SK-N-SH (cell line): ENCODE data around the gene NECAB2. TPM values are rescaled to one million over a fixed set of nuclear protein-coding genes. Genes with fewer than 3 reads are reported as not detected.

Experiments
- CTCF ChIA-PET: fragments of 300-600, 350-600 bp; formaldehyde crosslinking; extraction: SDS; loops from one replicate; lab custom pipeline; 2021; lab: Yijun Ruan, JAX
- POLR2A ChIA-PET: fragments of 350-600 bp; sonication (Branson Sonifier 250); formaldehyde crosslinking; extraction: SDS; loops from one replicate; lab custom pipeline; 2020; ENCODE audit warnings: antibody characterized with exemption, inconsistent platforms; lab: Yijun Ruan, JAX
- DNase-seq: peaks from one replicate; pipeline ENCODE4 v3.0.0; 2012
- H2AFZ ChIP-seq: fragments of 200-600 bp; sonication (generic); 2 replicates; pipeline ENCODE4 v1.8.1; 2016; ENCODE audit warnings: antibody characterized with exemption, mild to moderate bottlenecking, low read depth
- H3F3A ChIP-seq: fragments of 200-600 bp; sonication (generic); replicated peaks from 2 replicates; pipeline ENCODE3; 2016; ENCODE audit warnings: antibody characterized with exemption, mild to moderate bottlenecking; ENCODE audit not compliant: insufficient read depth
- H3K27ac ChIP-seq, 2 experiments: fragments of 200-500 bp in 1 of 2; fragments of 200-600 bp in 1 of 2; sonication (Bioruptor generic) in 1 of 2; sonication (generic), shearing (Covaris generic) in 1 of 2; 2 replicates each; pipeline versions ENCODE4 v1.5.1 to v1.6.1; 2014 to 2016; ENCODE audit warnings: low read depth in 2 of 2, inconsistent platforms in 1 of 2, low read length in 1 of 2, mild to moderate bottlenecking in 1 of 2, mixed read lengths in 1 of 2
- H3K27me3 ChIP-seq: fragments of 200-600 bp; sonication (generic), shearing (Covaris generic); 2 replicates; pipeline ENCODE4 v1.6.1; 2016; ENCODE audit warnings: mixed run types; ENCODE audit not compliant: insufficient read depth
- H3K36me3 ChIP-seq, 2 experiments: fragments of 200-500 bp in 1 of 2; fragments of 200-600 bp in 1 of 2; sonication (Bioruptor generic) in 1 of 2; sonication (generic) in 1 of 2; replicated peaks in 1 of 2; 2 replicates each; pipeline versions ENCODE3 to v1.5.1; 2014 to 2016; ENCODE audit warnings: low read length in 1 of 2, mild to moderate bottlenecking in 1 of 2; ENCODE audit not compliant: insufficient read depth in 2 of 2, control insufficient read depth in 1 of 2
- H3K4me1 ChIP-seq, 2 experiments: fragments of 200-500 bp in 1 of 2; fragments of 200-600 bp in 1 of 2; sonication (Bioruptor generic) in 1 of 2; sonication (generic), shearing (Covaris generic) in 1 of 2; 2 replicates each; pipeline versions ENCODE4 v1.5.1 to v1.6.1; 2014 to 2016; ENCODE audit warnings: low read depth in 1 of 2, low read length in 1 of 2, mixed run types in 1 of 2; ENCODE audit not compliant: insufficient read depth in 2 of 2, control insufficient read depth in 1 of 2
- H3K4me2 ChIP-seq: fragments of 200-600 bp; sonication (generic), shearing (Covaris generic); 2 replicates; pipeline ENCODE4 v1.6.1; 2017; ENCODE audit warnings: mixed run types
- H3K4me3 ChIP-seq, 2 experiments: fragments of 200-500 bp in 1 of 2; fragments of 200-600 bp in 1 of 2; sonication (Bioruptor generic) in 1 of 2; sonication (generic), shearing (Covaris generic) in 1 of 2; 2 replicates each; pipeline versions ENCODE4 v1.5.1 to v1.8.1; 2014 to 2016; ENCODE audit warnings: low read depth in 2 of 2, inconsistent platforms in 1 of 2, low read length in 1 of 2, mild to moderate bottlenecking in 1 of 2, mixed read lengths in 1 of 2, moderate library complexity in 1 of 2
- H3K79me2 ChIP-seq: fragments of 200-600 bp; sonication (generic); 2 replicates; pipeline ENCODE4 v1.8.1; 2017; ENCODE audit warnings: mild to moderate bottlenecking; ENCODE audit not compliant: insufficient read depth
- H3K9ac ChIP-seq: fragments of 200-600 bp; sonication (generic); 2 replicates; pipeline ENCODE4 v1.6.1; 2017; ENCODE audit warnings: mixed run types
- H3K9me2 ChIP-seq: fragments of 200-600 bp; sonication (generic); 2 replicates; pipeline ENCODE4 v1.6.1; 2017; ENCODE audit warnings: mixed run types
- H3K9me3 ChIP-seq: fragments of 200-600 bp; sonication (generic); 2 replicates; pipeline ENCODE4 v1.6.1; 2017; ENCODE audit warnings: mixed run types, mild to moderate bottlenecking, moderate library complexity
- H4K20me1 ChIP-seq: fragments of 200-600 bp; sonication (generic); 2 replicates; pipeline ENCODE4 v1.6.1; 2017; ENCODE audit warnings: mild to moderate bottlenecking, mixed run types; ENCODE audit not compliant: insufficient read depth
- FOXJ3 ChIP-seq: sonication (generic); formaldehyde crosslinking; IDR thresholded peaks from 2 replicates; pipeline ENCODE4 v1.5.1; 2020; ENCODE audit warnings: mild to moderate bottlenecking, missing genetic modification reagents
- GATA2 ChIP-seq: sonication (generic); formaldehyde crosslinking; IDR thresholded peaks from 2 replicates; pipeline ENCODE4 v1.5.0; 2020; ENCODE audit warnings: mild to moderate bottlenecking, missing genetic modification reagents
- IRF3 ChIP-seq: fragments of 150-350 bp; IDR thresholded peaks from 2 replicates; pipeline ENCODE4 v1.6.1; 2016; ENCODE audit warnings: mild to moderate bottlenecking, low read depth, low read length
- JUND ChIP-seq: IDR thresholded peaks from 2 replicates; pipeline ENCODE4 v1.4.0; 2012
- PBX3 ChIP-seq: IDR thresholded peaks from 2 replicates; pipeline ENCODE4; 2012
- RCOR1 ChIP-seq: fragments of 150-350 bp; IDR thresholded peaks from 2 replicates; pipeline ENCODE4 v1.6.1; 2017; ENCODE audit warnings: antibody characterized with exemption, low read length
- TCF12 ChIP-seq: IDR thresholded peaks from 2 replicates; pipeline ENCODE4 v1.4.0; 2012
- TEAD4 ChIP-seq: IDR thresholded peaks from 2 replicates; pipeline ENCODE4 v1.4.0; 2012; ENCODE audit warnings: mild to moderate bottlenecking, borderline replicate concordance; ENCODE audit not compliant: insufficient read depth
- WGBS: methylation state at CpG from one replicate; pipeline ENCODE4 v1.1.6; 2017; ENCODE audit warnings: low lambda C conversion rate; 5-methylcytosine and 5-hydroxymethylcytosine counted together
- polyA plus RNA-seq, 3 experiments: library from polyadenylated mRNA; depleted of rRNA; stranded (reverse); fragments of >200 nt; gene quantifications; 2 replicates each; pipeline ENCODE4 v1.2.3, GENCODE V29; 2012

NECAB2 gene
- polyA plus RNA-seq, 1 of the 3 experiments (the other 2 are of a cell fraction): 0.58 TPM

GRCh38 chr16:83980794-83981193 is 12.8 kb downstream of the NECAB2 start (continued):
- no peak for TF ChIP-seq PBX3
- no peak for TF ChIP-seq FOXJ3 (CRISPR knock-in tag)
- TF ChIP-seq IRF3: no peak

GRCh38 chr16:83981799-83982198 is 13.8 kb downstream of the NECAB2 start:
- ChIA-PET CTCF (interaction anchor here (0.6 to 1.4 kb wide), 3 partner anchors 11 to 25 kb away, joined by 3 to 8 read pairs (median 4); no protein-coding TSS in a partner anchor), POLR2A (no interaction called here)
- Histone ChIP-seq H3K27me3 (no peaks in the 10 kb centered on the region), H3K27ac (no peak overlapping the region), H3K4me3 (no peak overlapping the region), H3K79me2 (no peaks in the 10 kb centered on the region), H3K4me2 (no peak overlapping the region), H3K9ac (no peak overlapping the region), H2AFZ (no peak overlapping the region), H3F3A (peaks cover 4% of the 10 kb centered on the region), H3K36me3 (no peaks in the 10 kb centered on the region), H3K4me1 (no peaks in the 10 kb centered on the region; a peak in 1 of 4 replicates), H3K9me3 (no peaks in the 10 kb centered on the region), H3K9me2 (no peaks in the 10 kb centered on the region), H4K20me1 (no peaks in the 10 kb centered on the region)
- no peak for TF ChIP-seq JUND
- no peak for DNase-seq
- 90% methylated on average over 6 of the region's 8 CpGs for WGBS

- WGBS: 16% methylated on average over 4 of the region's 4 CpGs
- H3K4me2 ChIP-seq: peak overlapping the region; percentile 63; the same call in 1 of the 2 replicates
- TF ChIP-seq GATA2 (peak; percentile 24; the same call in 1 of the 2 replicates), JUND (peak; percentile 50), TEAD4 (no peak), TCF12 (no peak), RCOR1 (peak; percentile 58; the same call in 1 of the 2 replicates)
- H3F3A ChIP-seq: peaks cover 4% of the 10 kb centered on the region
- POLR2A ChIA-PET: no interaction called here
- peaks cover under 1% of the 10 kb centered on the region; the same call in 1 of the 2 replicates for H3K27me3 ChIP-seq
- H3K9me3 ChIP-seq: no peaks in the 10 kb centered on the region
- no peak overlapping the region for H3K4me3 ChIP-seq
- H4K20me1 ChIP-seq: no peaks in the 10 kb centered on the region
- CTCF ChIA-PET: interaction anchor here (0.9 to 1.2 kb wide), 3 partner anchors 26 to 203 kb away, joined by 3 to 4 read pairs (median 3); partner anchors contain the start of gene TAF1C
- no peak for DNase-seq
- H3K36me3 ChIP-seq: no peaks in the 10 kb centered on the region
- no peaks in the 10 kb centered on the region for H3K79me2 ChIP-seq
- no peaks in the 10 kb centered on the region; a peak in 1 of 4 replicates for H3K4me1 ChIP-seq
- H3K9ac ChIP-seq: no peak overlapping the region
- peak overlapping the region; percentile 57; the same call in 1 of the 2 replicates for H2AFZ ChIP-seq
- H3K27ac ChIP-seq: peak overlapping the region in 1 of 2 experiments; percentile 9; a peak in 1 of 4 replicates
- no peaks in the 10 kb centered on the region for H3K9me2 ChIP-seq
These were observed 15.4 kb downstream of the NECAB2 start for GRCh38 chr16:83983491-83983890.
